Activated CD8-positive, alpha-beta memory T cell treated with anti-CD3 and anti-CD28 coated beads for 24 hours (primary cell): Measurements from ENCODE around the gene EPS8.
"Not testable (repeated sequence)": the region's sequence is repeated elsewhere in the genome, so short reads cannot be mapped to it uniquely, and the experiment has no call there.

ENCODE experiments used
- DNase-seq: peaks from one replicate; pipeline ENCODE4 v3.0.0-alpha.2; 2020

Gene EPS8

DNA sequence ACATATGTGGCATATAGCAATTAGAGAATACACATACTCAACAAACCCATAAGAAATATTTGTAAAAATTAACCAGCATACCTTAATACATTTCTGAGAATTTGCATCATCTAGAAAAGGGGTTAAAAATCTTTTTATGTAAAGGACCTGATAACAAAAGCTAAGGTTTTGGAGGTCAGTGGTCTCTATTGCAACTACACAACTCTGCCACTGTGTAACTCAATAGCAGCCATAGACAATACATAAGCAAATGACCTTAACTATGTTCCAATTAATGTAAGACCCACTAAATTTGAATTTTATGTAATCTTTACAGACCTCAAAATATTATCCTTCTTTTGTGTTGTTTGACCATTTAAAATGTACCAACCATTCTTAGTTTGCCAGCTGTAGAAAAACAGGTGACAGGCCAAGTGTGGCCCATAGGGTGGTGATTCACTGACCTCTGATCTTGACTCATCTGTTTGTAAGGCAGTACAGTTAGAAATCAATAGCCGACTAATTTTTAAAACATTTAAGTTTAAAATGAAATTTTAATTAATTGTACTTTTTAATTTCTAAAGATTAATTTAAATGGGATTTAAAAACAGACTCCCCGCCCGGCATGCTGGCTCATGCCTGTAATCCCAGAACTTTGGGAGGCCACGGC lies 7.4 kb upstream of the EPS8 start:
- DNase-seq, result no peak

DNA sequence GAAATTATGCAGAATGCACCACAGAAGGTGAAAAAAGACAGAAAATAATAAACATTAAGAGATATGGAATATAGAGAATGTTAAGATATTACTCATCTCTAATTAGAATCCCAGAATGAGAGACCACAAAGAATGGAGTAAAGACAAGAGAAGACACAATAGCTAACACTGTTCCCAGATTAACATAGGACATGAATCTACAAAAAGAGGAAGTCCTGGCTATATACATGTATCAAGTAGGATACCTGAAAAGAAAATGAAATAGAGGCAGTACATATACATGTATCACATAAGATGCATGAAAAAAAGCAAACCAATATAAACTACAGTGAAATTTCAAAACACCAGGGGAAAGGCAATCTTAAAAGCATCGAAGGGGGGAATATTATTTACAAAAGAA lies 5.6 kb upstream of the EPS8 start:
- no peak for DNase-seq

DNA sequence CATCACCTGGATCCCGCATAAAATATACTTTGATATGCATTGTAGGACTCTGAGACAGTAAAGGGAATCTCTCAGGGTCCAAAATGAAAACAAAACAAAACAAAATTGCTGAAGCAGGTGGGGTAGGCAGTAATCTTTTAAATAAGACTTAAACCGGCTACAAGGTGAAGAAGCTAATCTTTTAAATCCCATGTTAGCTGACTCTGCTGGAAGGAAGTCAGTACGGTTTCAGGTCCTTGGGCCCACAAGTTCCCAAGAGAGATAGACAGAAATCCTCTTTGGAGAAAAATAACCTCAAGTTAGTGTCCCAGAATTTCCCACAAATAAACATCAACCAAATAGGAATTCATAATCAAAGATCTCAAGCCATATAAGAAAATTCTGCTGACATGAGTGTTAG lies 5.0 kb upstream of the EPS8 start:
- DNase-seq, result no peak

DNA sequence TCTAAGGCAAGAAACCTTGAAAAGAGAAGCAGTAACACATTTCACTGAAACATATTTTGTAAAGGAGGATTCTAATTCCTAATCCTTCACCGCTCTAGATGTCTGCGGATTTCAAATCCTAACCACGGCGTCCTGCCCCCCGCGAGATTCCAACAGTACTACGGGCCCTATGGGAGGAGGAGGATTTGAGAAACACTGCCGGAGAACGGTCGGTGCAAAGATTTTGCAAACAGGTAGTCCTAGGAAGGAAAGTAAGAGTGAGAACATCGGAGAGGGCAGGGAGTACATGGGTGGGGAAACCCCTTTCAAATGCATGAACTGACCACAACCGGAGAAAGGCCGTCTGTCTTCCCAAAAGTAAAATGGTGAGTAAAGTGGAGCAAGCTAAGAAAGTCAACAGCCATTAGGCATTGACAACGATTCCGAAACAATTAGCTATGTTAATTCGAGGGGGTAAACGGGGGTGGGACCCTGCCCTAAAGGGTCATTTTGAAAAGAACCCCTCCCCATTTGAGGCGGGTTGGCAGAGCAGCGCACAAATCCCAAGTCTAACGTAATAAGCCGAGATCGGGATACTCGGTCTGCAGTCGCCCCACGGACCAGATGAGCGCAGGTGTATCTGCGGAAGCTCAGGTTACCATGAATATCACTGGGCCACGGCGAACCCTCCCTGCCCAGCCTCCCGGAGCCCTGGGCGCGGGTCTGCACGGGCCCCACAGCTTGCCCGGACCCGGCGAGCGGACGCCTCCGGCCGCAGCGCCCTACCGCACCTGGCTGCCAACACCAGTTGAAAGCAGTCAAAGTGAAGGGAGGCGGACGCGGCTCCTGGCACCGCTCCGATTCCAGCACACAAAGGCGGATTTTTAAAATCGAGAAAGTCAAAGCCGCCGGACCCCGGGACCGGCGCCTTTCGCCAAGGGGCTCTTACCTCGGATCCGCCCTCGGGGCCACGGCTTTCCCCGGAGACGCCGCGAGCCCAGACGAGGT lies 662 bp downstream of the EPS8 start:
- no peak for DNase-seq

DNA sequence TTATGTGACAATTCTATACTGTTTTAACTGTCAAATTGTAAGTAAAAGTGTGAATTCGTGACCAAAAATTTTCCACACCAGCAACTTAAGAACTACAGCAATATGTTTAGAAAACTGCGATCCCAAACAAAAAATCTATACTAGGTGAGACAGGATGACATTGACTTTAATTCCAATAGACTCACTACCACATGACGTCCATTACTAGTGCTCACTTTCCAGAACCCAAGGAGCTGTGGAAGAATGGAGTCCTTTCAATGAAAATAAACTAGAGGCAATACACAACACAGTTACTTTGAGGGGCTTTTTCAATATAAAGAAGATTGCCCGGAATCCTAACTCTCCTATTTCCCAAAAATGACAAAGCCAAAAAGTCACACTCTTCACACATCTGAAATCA lies 1.4 kb downstream of the EPS8 start:
- DNase-seq, result no peak

DNA sequence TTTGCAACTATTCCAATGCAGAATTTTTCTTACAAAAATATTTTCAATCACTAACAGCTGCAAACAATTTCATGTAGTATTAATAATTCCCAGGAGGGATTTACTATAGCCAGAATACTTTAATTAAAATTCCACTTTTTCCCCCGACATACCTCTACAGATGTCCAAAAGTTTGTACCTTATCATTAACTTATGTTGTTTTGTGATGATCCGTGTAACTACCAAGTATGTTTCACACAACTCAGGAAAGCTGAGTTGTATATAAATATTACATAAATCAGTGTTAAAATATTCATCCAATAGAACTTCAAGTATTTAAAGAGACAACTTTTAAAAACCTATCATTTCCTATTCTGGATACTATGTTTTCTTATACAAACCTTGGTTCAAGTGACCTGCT lies 2.4 kb downstream of the EPS8 start:
- no peak for DNase-seq

DNA sequence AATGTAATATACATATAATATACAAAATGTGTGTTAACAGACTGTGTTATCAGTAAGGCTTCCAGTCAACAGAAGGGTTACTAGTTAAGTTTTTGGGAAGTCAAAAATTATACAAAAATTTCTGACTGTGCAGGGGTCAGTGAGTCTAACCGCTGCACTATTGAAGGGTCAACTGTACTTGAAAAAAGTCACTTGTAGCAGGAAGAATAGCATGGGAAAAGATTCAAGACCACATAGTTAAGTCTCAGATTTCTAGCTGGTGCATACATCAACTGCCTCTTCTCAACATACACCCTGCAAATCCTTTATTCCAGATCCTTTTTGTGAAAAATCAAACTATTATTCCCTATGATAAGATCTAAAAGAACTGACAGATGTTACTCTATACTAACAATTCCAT lies 5.9 kb downstream of the EPS8 start:
- DNase-seq, result no peak

DNA sequence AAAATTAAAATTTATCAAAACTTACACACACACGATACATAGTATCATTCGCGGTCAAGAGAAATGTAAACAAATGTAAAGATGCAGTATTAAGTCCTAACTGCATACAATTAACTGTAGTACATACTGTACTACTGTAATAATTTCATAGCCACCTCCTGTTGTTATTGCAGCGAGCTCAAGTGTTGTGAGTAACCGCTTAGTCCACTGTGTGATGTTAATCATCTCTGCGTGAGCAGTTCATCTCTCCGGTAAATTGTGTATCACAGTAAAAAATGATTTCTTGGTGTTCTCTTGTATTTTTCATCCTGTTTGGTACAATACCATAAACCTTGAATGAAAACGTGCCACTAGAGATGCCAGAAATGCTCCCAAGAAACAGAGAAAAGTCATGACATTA lies 6.5 kb downstream of the EPS8 start:
- no peak for DNase-seq

DNA sequence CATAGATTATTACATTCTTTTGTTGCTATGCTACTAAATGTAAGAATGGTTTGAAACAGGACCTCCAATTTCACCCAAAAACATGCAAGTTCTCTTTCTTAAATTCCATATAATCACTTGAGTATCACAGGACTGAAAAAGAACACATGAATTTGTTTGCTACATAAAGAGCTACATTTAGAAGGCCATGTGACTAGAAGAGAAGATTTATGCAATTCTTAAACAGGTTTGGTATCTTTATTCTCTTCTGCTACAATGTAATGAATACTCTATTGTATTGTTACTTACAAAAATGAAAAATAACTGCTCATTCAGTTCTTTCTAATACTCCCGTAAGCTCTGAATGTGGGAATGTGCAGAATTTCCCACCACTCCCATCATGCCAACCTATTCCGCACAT lies 9.3 kb downstream of the EPS8 start:
- DNase-seq, result no peak

DNA sequence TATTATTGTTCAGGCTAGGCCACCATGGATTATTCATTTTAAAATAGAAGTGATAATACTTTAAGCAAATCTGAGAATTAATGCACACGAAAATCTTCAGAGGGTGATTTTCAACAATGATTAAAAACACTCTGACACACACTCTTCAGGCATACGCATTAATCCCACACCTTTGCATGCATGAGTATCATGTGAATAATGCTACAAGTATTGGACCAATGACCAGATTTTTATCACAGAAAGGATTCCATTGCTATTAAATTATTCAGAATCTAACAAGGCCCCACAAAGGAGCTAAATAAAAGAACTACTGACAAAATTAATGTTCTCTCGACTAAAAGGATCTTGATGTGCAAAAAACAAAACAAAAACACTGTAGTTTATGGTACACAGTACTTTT lies 11.1 kb downstream of the EPS8 start:
- no peak for DNase-seq

DNA sequence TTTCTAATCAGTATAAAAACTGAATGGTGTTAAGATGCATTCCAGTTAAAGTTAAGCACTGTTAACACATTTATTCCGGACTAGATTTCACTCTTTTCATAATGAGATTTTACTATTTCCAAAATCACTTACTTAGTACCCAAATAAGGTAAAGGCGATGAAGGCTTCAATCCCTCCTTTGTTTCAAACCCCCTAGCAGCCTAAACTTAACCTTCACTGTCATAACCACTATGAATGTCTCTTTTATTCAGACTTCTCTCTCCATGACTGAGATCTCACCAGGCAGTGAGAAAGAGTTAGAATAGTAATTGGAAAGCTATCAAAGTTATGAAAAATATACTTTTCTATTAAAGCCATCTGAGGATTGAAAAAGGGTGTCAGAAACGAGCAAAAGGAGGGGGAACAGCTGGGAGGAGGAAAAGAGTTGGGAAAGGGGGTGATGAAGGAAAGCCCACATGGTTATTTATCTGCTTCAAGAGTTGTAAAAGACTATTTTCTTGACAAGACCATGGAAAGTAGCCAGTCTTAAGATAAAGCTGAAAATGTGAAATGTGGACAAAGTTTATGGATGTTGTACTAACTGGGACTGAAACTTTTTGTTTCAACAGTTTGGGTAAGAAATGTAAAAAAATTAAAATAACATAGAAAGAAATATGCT lies 11.7 kb downstream of the EPS8 start:
- no peak for DNase-seq

DNA sequence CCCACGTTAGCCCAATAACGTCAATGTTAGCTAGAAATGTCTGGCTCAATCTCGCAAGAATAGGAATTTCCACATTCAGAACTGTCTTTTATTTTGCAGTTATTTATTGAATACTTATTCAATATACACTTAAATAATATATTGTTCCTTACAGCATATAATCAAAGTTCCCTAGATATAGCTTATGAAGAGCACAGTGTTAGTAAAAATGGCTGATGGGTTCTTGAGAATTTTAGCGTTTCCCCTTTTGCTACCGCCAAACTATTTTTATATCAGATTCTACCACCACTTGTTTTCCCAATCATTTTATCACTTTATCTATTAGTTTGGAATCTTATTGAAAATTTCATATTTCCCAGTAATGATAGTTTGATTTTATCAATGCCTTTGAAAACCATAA lies 12.7 kb downstream of the EPS8 start:
- no peak for DNase-seq

DNA sequence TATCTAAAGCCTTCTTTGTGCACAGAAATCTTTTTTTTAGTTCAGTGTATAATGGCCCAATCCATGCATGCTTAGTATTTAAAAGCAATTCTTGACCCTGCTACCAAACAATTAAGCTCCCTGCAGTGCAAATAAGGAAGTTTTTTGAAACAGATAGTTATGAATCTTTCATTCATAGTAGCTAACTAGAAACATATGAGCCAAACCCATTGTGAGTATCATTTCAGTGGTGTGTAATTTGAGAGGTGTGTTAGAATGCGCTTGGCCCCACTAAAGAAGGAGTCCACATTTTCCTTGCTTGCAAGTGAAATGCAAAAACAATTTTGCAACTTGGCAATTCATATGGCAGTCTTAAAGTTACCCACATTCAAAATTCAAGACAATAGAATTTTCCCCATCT lies 14.4 kb downstream of the EPS8 start:
- DNase-seq, result no peak

DNA sequence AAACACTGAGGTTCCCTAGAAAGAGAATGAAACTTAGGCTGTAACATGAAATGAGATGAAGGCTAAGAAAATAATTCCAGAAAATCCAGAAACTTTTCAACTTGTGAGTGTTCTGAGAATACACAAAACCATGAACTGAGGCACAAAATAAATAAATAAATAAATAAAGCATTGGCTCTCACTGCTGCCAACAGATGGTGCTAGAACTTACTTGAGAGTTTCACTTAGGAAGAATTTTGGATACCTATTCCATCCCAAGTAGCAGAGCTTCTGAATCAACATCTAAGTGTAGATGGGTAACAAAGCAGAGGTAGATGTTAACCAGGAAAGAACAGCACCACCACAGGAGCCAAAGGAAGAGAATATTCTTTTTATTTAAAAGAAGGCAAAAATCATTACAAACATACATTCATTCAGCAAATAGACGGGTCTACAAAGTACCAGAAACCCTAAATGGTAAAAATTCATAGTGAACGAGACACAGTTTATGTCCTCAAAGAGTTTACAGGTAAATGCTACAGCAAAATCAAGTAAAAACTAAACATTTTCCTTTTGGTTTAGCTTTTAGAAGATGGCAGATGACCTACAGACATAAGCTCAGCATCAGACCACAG lies 16.7 kb downstream of the EPS8 start:
- DNase-seq, result no peak

DNA sequence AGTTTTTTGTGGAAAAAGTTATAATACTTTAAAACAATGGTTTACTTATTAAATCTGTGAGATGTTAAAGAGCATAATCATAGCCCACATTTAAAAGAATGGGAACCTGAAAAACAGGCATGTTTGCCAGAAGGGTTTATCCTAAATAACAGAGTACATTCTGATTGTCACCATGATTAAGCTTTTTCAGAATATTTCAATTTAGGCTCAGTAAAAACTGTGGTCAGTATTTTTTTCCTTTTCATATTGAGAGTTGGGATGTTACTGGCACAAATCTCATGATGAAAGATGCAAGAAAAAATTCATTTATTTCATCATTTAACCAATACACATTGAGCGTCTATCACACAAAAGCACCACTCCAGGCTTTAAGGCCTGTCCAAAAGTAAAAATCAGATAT lies 18.6 kb downstream of the EPS8 start:
- DNase-seq, result no peak

DNA sequence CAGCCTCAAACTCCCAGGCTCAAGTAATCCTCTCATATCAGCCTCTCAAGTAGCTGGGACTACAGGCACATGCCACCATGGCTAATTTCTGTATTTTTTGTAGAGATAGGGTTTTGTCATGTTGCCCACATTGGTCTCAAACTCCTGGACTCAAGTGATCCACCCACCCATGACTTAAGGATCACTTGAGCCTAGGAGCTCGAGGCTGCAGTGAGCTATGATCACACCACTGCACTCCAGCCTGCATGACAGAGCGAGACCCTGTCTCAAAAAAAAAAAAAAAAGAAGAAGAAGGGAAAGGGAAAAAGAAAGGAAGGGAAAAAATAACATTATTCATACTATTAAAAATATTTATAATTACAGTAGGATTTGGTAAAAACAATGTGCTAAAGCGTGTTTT lies 19.2 kb downstream of the EPS8 start:
- no peak for DNase-seq

DNA sequence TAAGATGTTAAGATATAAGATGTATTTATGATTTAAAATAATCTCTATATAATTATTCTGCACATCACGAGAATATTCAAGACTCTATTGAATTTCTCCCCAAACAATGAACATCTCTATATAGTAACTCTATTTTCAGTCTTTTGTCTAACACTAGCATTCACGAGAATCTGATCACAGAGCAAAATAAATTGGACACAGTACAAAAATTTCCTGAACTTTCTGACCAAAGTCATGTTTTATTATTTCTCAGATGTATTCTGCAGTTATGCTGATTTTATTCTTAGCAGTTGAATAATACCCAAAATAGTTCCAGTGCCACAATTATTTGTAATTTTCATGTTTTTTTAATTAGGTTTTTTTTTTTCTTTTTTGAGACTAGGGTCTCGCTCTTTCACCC lies 19.6 kb downstream of the EPS8 start:
- DNase-seq, result no peak

DNA sequence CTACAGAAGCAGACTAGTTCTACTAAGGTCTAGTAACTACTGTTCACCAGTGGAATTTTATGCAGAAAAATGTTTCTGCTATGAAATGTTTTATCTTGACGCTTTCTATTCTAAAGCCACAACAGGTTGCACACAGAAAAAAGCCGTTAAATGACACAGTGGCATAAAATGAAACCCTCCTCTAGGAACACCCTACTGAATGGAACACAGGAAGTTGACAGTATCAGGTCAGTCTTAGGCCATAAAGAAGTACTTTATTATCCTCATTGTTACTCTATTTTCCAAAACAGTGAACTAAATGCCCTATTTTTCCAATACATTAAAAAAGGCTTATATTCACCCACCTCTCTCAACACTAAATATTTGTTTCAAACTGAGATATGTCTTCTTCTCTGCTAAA lies 21.9 kb downstream of the EPS8 start:
- DNase-seq, result no peak

DNA sequence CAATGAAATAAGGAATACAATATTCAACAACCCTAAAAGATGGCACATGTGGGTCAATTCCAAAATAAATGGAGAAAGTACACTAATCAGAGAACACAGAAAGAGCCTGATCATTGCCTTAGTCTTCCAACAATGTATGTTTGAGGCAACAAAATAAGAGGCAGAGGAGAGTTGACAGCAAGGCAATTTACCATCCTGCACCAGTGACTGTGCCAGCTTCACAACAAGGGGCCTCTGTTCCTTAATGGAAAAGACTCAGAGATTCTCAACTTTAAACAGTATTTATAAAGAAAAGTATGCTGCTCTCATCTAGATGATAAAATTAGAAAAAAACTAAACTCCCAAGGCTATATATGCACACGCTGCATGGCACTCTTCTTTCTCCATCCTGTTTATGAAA lies 25.9 kb downstream of the EPS8 start:
- no peak for DNase-seq

DNA sequence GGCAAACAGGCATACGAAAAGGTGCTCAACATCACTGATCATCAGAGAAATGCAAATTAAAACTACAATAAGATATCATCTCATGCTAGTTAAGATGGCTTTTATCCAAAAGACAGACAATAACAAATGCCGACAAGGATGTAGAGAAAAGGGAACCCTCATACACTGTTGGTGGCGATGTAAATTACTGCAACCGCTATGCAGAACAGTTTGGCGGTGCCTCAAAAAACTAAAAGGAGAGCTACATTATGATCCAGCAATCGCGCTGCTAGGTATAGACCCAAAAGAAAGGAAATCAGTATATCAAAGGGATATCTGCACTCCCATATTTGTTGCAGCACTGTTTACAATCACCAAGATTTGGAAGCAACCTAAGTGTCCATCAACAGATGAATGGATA lies 27.0 kb downstream of the EPS8 start:
- not testable (repeated sequence) for DNase-seq

DNA sequence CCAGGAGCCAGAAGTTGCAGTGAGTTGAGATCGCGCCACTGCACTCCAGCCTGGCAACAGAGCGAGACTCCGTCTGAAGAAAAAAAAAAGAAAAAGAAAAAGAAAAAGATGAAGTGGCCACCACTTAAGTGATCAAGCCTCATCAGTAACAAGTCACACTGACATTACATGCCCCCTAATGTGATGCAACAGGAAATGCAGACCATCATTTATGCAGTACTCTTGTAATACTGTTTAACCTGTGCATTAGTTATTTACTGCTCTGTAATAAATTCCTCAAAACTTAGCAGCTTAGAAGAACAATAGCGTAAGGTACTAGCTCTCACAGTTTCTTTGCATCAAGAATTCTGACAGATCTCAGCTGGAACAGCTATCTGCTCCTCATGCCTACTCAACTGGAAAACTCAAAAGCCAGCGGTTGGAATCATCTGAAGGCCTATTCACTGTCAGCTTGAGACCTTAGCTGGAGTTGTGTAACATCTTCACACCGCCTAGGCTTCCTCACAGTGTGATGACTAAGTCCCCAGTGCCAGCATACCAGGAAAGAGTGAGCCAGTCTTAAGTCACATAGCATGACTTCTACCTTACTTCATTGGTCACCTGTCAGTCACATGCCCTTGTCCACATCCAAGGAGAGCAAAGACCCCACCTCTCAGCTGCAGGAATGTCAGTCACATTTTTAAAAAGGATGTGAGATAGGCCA lies 31.5 kb downstream of the EPS8 start:
- no peak for DNase-seq

DNA sequence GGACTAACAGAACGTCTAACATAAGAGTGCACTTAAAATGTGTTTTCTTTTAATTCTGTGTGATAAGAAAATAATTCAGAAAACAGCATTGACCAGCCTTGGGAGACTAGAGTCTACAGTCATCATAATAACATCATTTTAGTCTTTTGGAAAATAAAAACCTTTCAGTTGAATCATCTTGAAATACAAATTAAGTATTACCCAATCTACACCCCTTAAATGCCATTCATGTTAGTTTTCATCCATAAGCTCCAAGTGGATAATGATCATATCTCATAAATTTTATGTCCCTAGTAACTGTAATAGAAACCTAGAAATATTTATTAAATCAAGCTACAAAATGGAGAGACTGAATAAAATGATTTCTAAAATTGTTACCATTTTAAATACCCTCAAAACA lies 32.4 kb downstream of the EPS8 start:
- DNase-seq, result no peak

DNA sequence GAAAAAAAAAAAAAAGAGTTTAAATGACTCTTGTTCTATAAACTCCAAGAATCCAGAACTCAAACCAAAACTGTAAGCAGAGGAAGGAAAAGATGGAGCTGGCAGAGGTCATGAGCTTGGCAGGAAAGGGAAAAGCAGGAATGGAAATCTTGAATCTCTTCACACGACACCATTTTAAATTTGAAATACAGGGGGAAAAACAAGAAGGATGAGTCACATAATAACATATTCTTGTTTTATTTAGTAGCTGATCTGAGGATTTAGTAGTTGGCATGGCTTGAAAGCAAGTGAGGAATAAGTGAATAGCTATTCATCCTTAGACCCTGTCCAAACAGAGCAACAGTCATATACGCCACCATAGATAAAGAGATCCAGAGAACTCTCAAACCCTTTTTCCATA lies 35.0 kb downstream of the EPS8 start:
- DNase-seq, result no peak
